GM23338 (cell line): ENCODE measurements around the gene WNT10A. TPM values are rescaled to one million over a fixed set of nuclear protein-coding genes. Genes with fewer than 3 reads are reported as not detected.

Experiments
- ATAC-seq: fragments of 200-7000 bp; cut with Tn5 transposase; 3 replicates; pipeline ENCODE4 v1.9.1; 2020
- DNase-seq: peaks from one replicate; pipeline ENCODE4 v3.0.0-alpha.2; 2015; ENCODE audit warnings: low spot score
- H2AFZ ChIP-seq: fragments of 200-600 bp; sonication (generic); 2 replicates; pipeline ENCODE4 v1.8.0; 2016; ENCODE audit warnings: antibody characterized with exemption, mild to moderate bottlenecking, moderate library complexity
- H3F3A ChIP-seq: fragments of 200-600 bp; sonication (generic); replicated peaks from 2 replicates; pipeline ENCODE4 v1.8.0; 2017; ENCODE audit warnings: antibody characterized with exemption, mixed run types, low read depth
- H3K27ac ChIP-seq: fragments of 200-600 bp; sonication (generic); 2 replicates; pipeline ENCODE4 v1.6.1; 2016; ENCODE audit warnings: low read depth
- H3K27me3 ChIP-seq: fragments of 200-600 bp; sonication (generic); 2 replicates; pipeline ENCODE4 v1.8.0; 2016; ENCODE audit warnings: mild to moderate bottlenecking, mixed run types, moderate library complexity; ENCODE audit not compliant: insufficient read depth
- H3K36me3 ChIP-seq: fragments of 200-600 bp; sonication (generic); 2 replicates; pipeline ENCODE4 v1.8.0; 2016; ENCODE audit warnings: mild to moderate bottlenecking; ENCODE audit not compliant: insufficient read depth
- H3K4me1 ChIP-seq: fragments of 200-600 bp; sonication (generic); 2 replicates; pipeline ENCODE4 v1.8.0; 2016; ENCODE audit warnings: mild to moderate bottlenecking, moderate library complexity; ENCODE audit not compliant: insufficient read depth
- H3K4me2 ChIP-seq: fragments of 200-600 bp; sonication (generic); 2 replicates; pipeline ENCODE4 v1.7.1; 2017; ENCODE audit warnings: mixed run types
- H3K4me3 ChIP-seq: fragments of 200-600 bp; sonication (generic); 2 replicates; pipeline ENCODE4 v1.6.1; 2016; ENCODE audit warnings: mixed run types
- H3K79me2 ChIP-seq: fragments of 200-600 bp; sonication (generic); replicated peaks from 2 replicates; pipeline ENCODE4 v1.8.0; 2017; ENCODE audit warnings: mild to moderate bottlenecking; ENCODE audit not compliant: insufficient read depth
- H3K9me2 ChIP-seq: fragments of 200-600 bp; sonication (generic); 2 replicates; pipeline ENCODE4 v1.8.0; 2017; ENCODE audit not compliant: insufficient read depth
- H4K20me1 ChIP-seq: fragments of 200-600 bp; sonication (generic); replicated peaks from 2 replicates; pipeline ENCODE4 v1.8.0; 2017; ENCODE audit warnings: mild to moderate bottlenecking; ENCODE audit not compliant: insufficient read depth
- H3K27ac Mint-ChIP-seq: 2 replicates; pipeline ENCODE4 v1.8.0; 2020; ENCODE audit warnings: inconsistent platforms, mild to moderate bottlenecking, moderate library complexity, mixed read lengths
- H3K27me3 Mint-ChIP-seq: 3 replicates; pipeline ENCODE4 v1.8.0; 2022; ENCODE audit warnings: low read depth, mild to moderate bottlenecking, moderate library complexity, mixed read lengths, inconsistent platforms; ENCODE audit not compliant: insufficient read depth, poor library complexity
- H3K36me3 Mint-ChIP-seq: 3 replicates; pipeline ENCODE4 v1.8.0; 2021; ENCODE audit warnings: low read depth, mild to moderate bottlenecking, inconsistent platforms, moderate library complexity, mixed read lengths
- H3K4me1 Mint-ChIP-seq: 3 replicates; pipeline ENCODE4 v1.8.0; 2020; ENCODE audit warnings: mild to moderate bottlenecking, inconsistent platforms, mixed read lengths
- H3K4me3 Mint-ChIP-seq: 3 replicates; pipeline ENCODE4 v1.8.0; 2021; ENCODE audit warnings: moderate library complexity, mild to moderate bottlenecking, inconsistent platforms, mixed read lengths
- H3K9me3 Mint-ChIP-seq: 3 replicates; pipeline ENCODE4 v1.8.0; 2020; ENCODE audit warnings: moderate library complexity, mild to moderate bottlenecking, inconsistent platforms, mixed read lengths
- CREB1 ChIP-seq: fragments of 250-450 bp; sonication (Bioruptor Pico); IDR thresholded peaks from 2 replicates; pipeline ENCODE4 v1.5.0; 2020; ENCODE audit warnings: low read depth, mild to moderate bottlenecking, moderate library complexity
- CTCF ChIP-seq, 2 experiments: fragments of 200-600 bp in 1 of 2; sonication (generic) in 1 of 2; conservative IDR thresholded peaks; 2 replicates each; pipeline versions ENCODE4 v1.5.1 to v1.6.1; 2016 to 2017; ENCODE audit warnings: antibody characterized with exemption in 2 of 2, low read depth in 2 of 2, mild to moderate bottlenecking in 2 of 2, moderate library complexity in 1 of 2
- EZH2 ChIP-seq: fragments of 200-600 bp; sonication (generic); IDR thresholded peaks from one replicate; pipeline ENCODE4 v1.8.0; 2017; ENCODE audit warnings: antibody characterized with exemption, mild to moderate bottlenecking, low read depth; ENCODE audit not compliant: unreplicated experiment
- EZH2phosphoT487 ChIP-seq: fragments of 200-600 bp; sonication (generic); IDR thresholded peaks from one replicate; pipeline ENCODE4 v1.8.1; 2018; ENCODE audit warnings: antibody characterized with exemption; ENCODE audit not compliant: unreplicated experiment
- NANOG ChIP-seq: IDR thresholded peaks from 2 replicates; pipeline ENCODE4 v1.6.1; 2016; ENCODE audit warnings: antibody characterized with exemption, borderline replicate concordance
- STAT1 ChIP-seq: IDR thresholded peaks from one replicate; pipeline ENCODE4 v1.6.1; 2016; ENCODE audit warnings: antibody characterized with exemption; ENCODE audit not compliant: unreplicated experiment
- ZNF114 ChIP-seq: fragments of 250-450 bp; sonication (Bioruptor Pico); IDR thresholded peaks from 2 replicates; pipeline ENCODE4 v1.5.0; 2020; ENCODE audit warnings: mild to moderate bottlenecking, moderate library complexity
- ZNF462 ChIP-seq: fragments of 250-450 bp; sonication (Bioruptor Pico); IDR thresholded peaks from 2 replicates; pipeline ENCODE4 v1.5.0; 2020; ENCODE audit warnings: mild to moderate bottlenecking, moderate library complexity
- polyA plus RNA-seq: library from polyadenylated mRNA; unstranded; fragments of >200 nt; fragmentation: Nextera tagmentation; extraction: Ambion mirVana; gene quantifications from 2 replicates; pipeline ENCODE4 v1.2.1, GENCODE V29; 2016
- total RNA-seq: library from RNA; depleted of rRNA; stranded (reverse); fragments of >200 nt; shearing (Covaris generic); gene quantifications from 2 replicates; pipeline ENCODE4 v1.2.3, GENCODE V29; 2014
- TF ChIP-seq, protein P1 (sequence below): IDR thresholded peaks from 2 replicates; pipeline ENCODE4 v1.6.1; 2016; ENCODE audit warnings: antibody characterized with exemption

Gene WNT10A
- total and polyA plus RNA-seq, 2 experiments from 2014 or later = not detected

- no peak overlapping the region for H3K27ac ChIP-seq
- H3K4me2 ChIP-seq = peak overlapping the region; percentile 72
- no peaks in the 10 kb centered on the region for H3K79me2 ChIP-seq
- H3F3A ChIP-seq = no peaks in the 10 kb centered on the region
- peak overlapping the region; percentile 82; the same call in 1 of the 2 replicates for H2AFZ ChIP-seq
- H3K36me3 Mint-ChIP-seq = peaks cover 3% of the 10 kb centered on the region; the same call in 1 of the 3 replicates
- DNase-seq (peak; percentile 91), ATAC-seq (peak; percentile 73)
- H3K36me3 ChIP-seq = no peaks in the 10 kb centered on the region
- no peaks in the 10 kb centered on the region; the same call in 1 of the 3 replicates for H3K9me3 Mint-ChIP-seq
- H3K4me3 ChIP-seq = peak overlapping the region; percentile 45
- no peak overlapping the region for H3K27ac Mint-ChIP-seq
- no peaks in the 10 kb centered on the region for H3K9me2 ChIP-seq
- H3K4me1 ChIP-seq = peaks cover 27% of the 10 kb centered on the region
- peaks cover 13% of the 10 kb centered on the region for H4K20me1 ChIP-seq
- peaks cover 81% of the 10 kb centered on the region for H3K27me3 Mint-ChIP-seq
- H3K4me1 Mint-ChIP-seq = peaks cover 33% of the 10 kb centered on the region
- H3K4me3 Mint-ChIP-seq = peak overlapping the region; percentile 49
- peaks cover 100% of the 10 kb centered on the region for H3K27me3 ChIP-seq
- TF ChIP-seq CTCF (conservative IDR thresholded peaks at IDR 0.05; ENCODE audit: low read depth in 2 of 2) (peak; percentile 84 to 97), EZH2phosphoT487 (peak; percentile 59), EZH2 (peak; percentile 64), ZNF114 (CRISPR knock-in tag) (no peak)
Observed at GRCh38 chr2:218898109-218898878, 17.6 kb downstream of the WNT10A start.

GRCh38 chr2:218899147-218899546 is 18.5 kb downstream of the WNT10A start:
- Histone ChIP-seq H4K20me1 (peaks cover 5% of the 10 kb centered on the region; the same call in 1 of the 2 replicates), H3K4me1 (peaks cover 27% of the 10 kb centered on the region), H3K79me2 (no peaks in the 10 kb centered on the region), H3F3A (no peaks in the 10 kb centered on the region), H2AFZ (no peak overlapping the region), H3K36me3 (no peaks in the 10 kb centered on the region), H3K4me3 (no peak overlapping the region), H3K9me2 (no peaks in the 10 kb centered on the region), H3K27me3 (peaks cover 100% of the 10 kb centered on the region), H3K4me2 (no peak overlapping the region), H3K27ac (no peak overlapping the region)
- Mint-ChIP-seq H3K4me1 (peaks cover 24% of the 10 kb centered on the region), H3K9me3 (no peaks in the 10 kb centered on the region; the same call in 1 of the 3 replicates), H3K36me3 (peaks cover 3% of the 10 kb centered on the region; the same call in 1 of the 3 replicates), H3K27ac (no peak overlapping the region), H3K4me3 (no peak overlapping the region), H3K27me3 (peaks cover 76% of the 10 kb centered on the region)
- ATAC-seq (no peak; the same call in 2 of the 3 replicates), DNase-seq (no peak)
- TF ChIP-seq, protein P1, sequence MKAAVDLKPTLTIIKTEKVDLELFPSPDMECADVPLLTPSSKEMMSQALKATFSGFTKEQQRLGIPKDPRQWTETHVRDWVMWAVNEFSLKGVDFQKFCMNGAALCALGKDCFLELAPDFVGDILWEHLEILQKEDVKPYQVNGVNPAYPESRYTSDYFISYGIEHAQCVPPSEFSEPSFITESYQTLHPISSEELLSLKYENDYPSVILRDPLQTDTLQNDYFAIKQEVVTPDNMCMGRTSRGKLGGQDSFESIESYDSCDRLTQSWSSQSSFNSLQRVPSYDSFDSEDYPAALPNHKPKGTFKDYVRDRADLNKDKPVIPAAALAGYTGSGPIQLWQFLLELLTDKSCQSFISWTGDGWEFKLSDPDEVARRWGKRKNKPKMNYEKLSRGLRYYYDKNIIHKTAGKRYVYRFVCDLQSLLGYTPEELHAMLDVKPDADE = no peak
- TF ChIP-seq CREB1 (CRISPR knock-in tag) = no peak
- no peak for TF ChIP-seq EZH2phosphoT487
- no peak for TF ChIP-seq ZNF114 (CRISPR knock-in tag)
- no peak for TF ChIP-seq ZNF462 (CRISPR knock-in tag)
- no peak for TF ChIP-seq STAT1
- TF ChIP-seq NANOG = no peak
